C4-2B (cell line): ENCODE data around the gene EIF4G1.

Experiments
- H3K27ac ChIP-seq: fragments of 450-650 bp; 2 replicates; pipeline ENCODE4 v1.5.1; 2017
- ZFX ChIP-seq: fragments of 450-650 bp; IDR thresholded peaks from 2 replicates; pipeline ENCODE4 v1.6.1; 2017
- TF ChIP-seq, protein P1 (sequence below): fragments of 450-650 bp; conservative IDR thresholded peaks from 2 replicates; pipeline ENCODE4 v1.5.1; 2017; ENCODE audit warnings: mild to moderate bottlenecking

Gene EIF4G1

DNA sequence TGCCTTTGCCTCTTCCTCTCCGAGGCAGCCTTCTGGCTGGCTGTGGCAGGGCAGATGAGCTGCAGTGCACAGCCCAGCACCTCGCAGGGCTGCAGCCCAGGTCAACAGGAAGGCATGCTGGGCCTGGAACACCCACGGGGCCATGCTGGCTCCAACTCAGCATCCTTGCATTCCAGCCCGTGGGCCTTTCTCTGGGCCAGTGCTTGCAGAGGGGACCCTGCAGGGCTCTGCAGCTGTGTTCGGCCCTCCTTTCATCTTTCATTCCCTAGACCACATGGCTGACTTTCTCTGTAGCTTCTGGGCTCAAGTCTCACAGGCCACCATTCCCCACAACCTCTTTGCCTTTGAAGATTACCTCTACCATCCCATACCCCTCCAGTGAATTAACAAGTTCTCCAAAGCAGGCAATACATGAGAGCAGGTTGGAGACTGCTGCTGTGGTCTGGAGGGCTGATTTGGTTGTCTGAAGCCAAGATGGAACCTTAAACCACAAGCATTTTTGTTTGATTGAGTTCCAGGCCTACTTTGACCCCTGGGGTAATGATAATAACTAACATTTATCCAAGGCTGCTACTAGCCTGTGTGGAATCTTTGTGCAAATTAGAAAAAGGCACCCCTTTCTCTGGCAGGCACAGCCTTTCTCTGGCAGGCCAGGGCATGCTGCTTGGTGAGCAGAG lies 28.9 kb downstream of the EIF4G1 start:
- H3K27ac ChIP-seq, result no peak overlapping the region

DNA sequence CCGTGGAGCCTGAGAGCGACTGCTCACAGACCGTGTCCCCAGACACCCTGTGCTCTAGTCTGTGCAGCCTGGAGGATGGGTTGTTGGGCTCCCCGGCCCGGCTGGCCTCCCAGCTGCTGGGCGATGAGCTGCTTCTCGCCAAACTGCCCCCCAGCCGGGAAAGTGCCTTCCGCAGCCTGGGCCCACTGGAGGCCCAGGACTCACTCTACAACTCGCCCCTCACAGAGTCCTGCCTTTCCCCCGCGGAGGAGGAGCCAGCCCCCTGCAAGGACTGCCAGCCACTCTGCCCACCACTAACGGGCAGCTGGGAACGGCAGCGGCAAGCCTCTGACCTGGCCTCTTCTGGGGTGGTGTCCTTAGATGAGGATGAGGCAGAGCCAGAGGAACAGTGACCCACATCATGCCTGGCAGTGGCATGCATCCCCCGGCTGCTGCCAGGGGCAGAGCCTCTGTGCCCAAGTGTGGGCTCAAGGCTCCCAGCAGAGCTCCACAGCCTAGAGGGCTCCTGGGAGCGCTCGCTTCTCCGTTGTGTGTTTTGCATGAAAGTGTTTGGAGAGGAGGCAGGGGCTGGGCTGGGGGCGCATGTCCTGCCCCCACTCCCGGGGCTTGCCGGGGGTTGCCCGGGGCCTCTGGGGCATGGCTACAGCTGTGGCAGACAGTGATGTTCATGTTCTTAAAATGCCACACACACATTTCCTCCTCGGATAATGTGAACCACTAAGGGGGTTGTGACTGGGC lies 30.3 kb downstream of the EIF4G1 start:
- TF ChIP-seq, protein P1, sequence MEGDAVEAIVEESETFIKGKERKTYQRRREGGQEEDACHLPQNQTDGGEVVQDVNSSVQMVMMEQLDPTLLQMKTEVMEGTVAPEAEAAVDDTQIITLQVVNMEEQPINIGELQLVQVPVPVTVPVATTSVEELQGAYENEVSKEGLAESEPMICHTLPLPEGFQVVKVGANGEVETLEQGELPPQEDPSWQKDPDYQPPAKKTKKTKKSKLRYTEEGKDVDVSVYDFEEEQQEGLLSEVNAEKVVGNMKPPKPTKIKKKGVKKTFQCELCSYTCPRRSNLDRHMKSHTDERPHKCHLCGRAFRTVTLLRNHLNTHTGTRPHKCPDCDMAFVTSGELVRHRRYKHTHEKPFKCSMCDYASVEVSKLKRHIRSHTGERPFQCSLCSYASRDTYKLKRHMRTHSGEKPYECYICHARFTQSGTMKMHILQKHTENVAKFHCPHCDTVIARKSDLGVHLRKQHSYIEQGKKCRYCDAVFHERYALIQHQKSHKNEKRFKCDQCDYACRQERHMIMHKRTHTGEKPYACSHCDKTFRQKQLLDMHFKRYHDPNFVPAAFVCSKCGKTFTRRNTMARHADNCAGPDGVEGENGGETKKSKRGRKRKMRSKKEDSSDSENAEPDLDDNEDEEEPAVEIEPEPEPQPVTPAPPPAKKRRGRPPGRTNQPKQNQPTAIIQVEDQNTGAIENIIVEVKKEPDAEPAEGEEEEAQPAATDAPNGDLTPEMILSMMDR, result no peak
- no peak for TF ChIP-seq ZFX
- H3K27ac ChIP-seq, result no peak overlapping the region

More for the DNA sequence above, 28.9 kb downstream of the EIF4G1 start:
- TF ChIP-seq ZFX, result no peak
- TF ChIP-seq, protein P1, result no peak

DNA sequence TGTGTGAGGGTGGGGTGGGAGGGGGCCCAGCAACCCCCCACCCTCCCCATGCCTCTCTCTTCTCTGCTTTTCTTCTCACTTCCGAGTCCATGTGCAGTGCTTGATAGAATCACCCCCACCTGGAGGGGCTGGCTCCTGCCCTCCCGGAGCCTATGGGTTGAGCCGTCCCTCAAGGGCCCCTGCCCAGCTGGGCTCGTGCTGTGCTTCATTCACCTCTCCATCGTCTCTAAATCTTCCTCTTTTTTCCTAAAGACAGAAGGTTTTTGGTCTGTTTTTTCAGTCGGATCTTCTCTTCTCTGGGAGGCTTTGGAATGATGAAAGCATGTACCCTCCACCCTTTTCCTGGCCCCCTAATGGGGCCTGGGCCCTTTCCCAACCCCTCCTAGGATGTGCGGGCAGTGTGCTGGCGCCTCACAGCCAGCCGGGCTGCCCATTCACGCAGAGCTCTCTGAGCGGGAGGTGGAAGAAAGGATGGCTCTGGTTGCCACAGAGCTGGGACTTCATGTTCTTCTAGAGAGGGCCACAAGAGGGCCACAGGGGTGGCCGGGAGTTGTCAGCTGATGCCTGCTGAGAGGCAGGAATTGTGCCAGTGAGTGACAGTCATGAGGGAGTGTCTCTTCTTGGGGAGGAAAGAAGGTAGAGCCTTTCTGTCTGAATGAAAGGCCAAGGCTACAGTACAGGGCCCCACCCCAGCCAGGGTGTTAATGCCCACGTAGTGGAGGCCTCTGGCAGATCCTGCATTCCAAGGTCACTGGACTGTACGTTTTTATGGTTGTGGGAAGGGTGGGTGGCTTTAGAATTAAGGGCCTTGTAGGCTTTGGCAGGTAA lies 31.1 kb downstream of the EIF4G1 start:
- no peak overlapping the region; the same call in 1 of the 2 replicates for H3K27ac ChIP-seq
- no peak for TF ChIP-seq ZFX
- TF ChIP-seq, protein P1, result peak; percentile 86

DNA sequence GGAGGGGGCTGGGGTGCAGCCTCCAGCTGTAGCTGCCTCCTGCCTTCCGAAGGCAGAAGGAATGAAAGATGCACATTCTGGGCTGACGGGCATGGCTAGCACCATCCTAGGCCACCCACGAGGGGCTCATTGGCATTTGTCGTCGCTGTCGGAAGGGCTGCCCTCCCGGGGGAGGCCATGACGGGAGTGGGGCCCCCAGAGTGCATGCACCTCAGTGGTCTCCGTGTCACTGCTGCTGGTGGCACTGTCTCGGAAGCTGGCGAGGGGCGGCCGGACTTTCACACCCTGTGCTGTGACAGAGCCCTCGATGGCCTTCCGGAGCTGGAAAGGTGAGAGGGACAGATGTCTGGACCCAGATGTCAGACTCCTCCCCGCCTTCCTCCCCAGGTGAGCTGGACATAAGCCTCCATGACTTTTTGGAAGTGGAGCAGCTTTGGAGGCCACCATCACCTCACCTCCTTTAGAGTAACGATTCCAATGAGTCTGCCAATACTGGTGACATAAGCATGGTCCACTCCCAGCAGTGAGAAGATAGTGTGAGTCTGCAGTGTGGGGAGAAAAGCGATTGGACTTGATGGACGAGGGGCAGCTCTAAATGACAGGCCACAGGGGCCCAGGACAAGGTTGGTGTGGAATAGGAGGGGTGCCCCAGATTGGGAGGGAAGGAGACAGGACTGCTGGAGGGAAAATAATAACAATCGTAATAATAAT lies 32.2 kb downstream of the EIF4G1 start:
- no peak overlapping the region for H3K27ac ChIP-seq
- no peak for TF ChIP-seq ZFX
- TF ChIP-seq, protein P1, result no peak

DNA sequence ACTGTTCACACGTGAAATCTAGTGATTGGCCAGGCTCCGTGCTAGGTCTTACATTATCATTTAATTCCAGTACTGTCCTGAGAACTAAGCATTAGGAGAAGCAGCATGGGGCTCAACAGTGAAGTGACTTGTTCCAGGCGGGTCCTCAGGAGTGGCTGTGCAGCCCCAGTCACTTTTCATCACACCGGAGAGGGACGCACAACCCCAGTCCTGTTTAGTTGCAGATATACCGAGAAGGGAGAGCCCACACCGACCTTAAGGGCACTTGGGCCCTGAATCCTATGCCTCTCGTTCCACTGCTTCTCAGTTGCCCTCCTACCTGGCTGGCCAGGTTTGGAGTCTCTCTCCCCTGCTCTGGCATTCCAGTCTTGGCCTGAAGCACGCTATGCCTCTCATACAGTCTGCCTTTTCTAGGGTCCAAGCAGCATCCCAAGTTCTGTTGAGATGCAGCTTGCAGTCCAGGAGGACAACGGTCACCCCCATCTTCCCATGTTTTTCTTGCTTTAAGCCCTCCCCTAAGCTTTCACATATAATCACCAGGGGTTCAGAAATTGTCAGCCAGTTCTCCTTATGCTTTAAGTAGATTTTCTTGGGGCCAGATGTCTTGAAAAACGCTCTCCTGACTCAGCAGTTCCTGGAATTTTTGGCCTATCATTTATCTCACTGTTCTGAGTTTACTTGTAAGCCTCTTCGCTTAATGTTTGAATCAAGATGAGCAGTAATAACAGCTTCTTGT lies 33.1 kb downstream of the EIF4G1 start:
- no peak overlapping the region for H3K27ac ChIP-seq
- TF ChIP-seq, protein P1, result no peak
- no peak for TF ChIP-seq ZFX

DNA sequence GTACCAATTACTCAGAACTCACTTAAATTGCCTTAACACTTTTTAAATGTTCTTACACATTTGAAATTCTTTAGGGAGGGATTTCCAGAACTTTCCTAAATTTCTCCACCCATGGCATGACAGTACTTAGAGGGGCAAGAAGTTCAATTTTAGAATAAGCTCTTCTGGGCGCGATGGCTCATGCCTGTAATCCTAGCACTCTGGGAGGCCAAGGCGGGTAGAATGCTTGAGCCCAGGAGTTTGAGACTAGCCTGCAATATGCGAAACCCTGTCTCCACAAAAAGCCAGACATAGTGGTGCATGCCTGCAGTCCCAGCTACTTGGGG lies 33.6 kb downstream of the EIF4G1 start:
- no peak overlapping the region for H3K27ac ChIP-seq
- TF ChIP-seq, protein P1, result no peak
- no peak for TF ChIP-seq ZFX
